Stimulated activated CD4-positive, alpha-beta T cell treated with anti-CD3 and anti-CD28 coated beads, Interleukin-2, amount 100 ng/mL, for 4 hours (primary cell): ENCODE results near the gene ZFYVE21.

Source experiments
- DNase-seq: peaks from one replicate; pipeline ENCODE4 v3.0.0-alpha.2; 2020; ENCODE audit warnings: low read depth

ZFYVE21 gene

GRCh38 chr14:103725001-103725682 is 9.5 kb downstream of the ZFYVE21 start:
- no peak for DNase-seq

GRCh38 chr14:103725739-103726395 is 10.3 kb downstream of the ZFYVE21 start:
- no peak for DNase-seq

- DNase-seq, result no peak
Observed at GRCh38 chr14:103726474-103726873, 10.9 kb downstream of the ZFYVE21 start.

GRCh38 chr14:103727313-103727980 is 11.8 kb downstream of the ZFYVE21 start:
- DNase-seq, result no peak

- DNase-seq, result no peak
Observed at GRCh38 chr14:103728141-103728540, 12.5 kb downstream of the ZFYVE21 start.

- DNase-seq, result no peak
Observed at GRCh38 chr14:103728721-103729120, 13.1 kb downstream of the ZFYVE21 start.

GRCh38 chr14:103729496-103730448 is 14.2 kb downstream of the ZFYVE21 start:
- DNase-seq, result no peak

GRCh38 chr14:103730490-103731035 is 15.0 kb downstream of the ZFYVE21 start:
- no peak for DNase-seq

- no peak for DNase-seq
Observed at GRCh38 chr14:103731481-103731880, 15.9 kb downstream of the ZFYVE21 start.

GRCh38 chr14:103731916-103732867 is 16.6 kb downstream of the ZFYVE21 start:
- DNase-seq, result no peak

GRCh38 chr14:103732868-103733620 is 17.4 kb downstream of the ZFYVE21 start:
- DNase-seq, result no peak

GRCh38 chr14:103733651-103734050 is 18.0 kb downstream of the ZFYVE21 start:
- DNase-seq, result no peak

GRCh38 chr14:103734081-103734888 is 18.7 kb downstream of the ZFYVE21 start:
- no peak for DNase-seq

GRCh38 chr14:103735022-103735421 is 19.4 kb downstream of the ZFYVE21 start:
- DNase-seq, result no peak

GRCh38 chr14:103735439-103735814 is 19.8 kb downstream of the ZFYVE21 start:
- no peak for DNase-seq

GRCh38 chr14:103735815-103736545 is 20.4 kb downstream of the ZFYVE21 start:
- DNase-seq, result no peak

GRCh38 chr14:103736546-103737431 is 21.2 kb downstream of the ZFYVE21 start:
- DNase-seq, result no peak
